ENCODE measurements around the gene CORO1C.

CORO1C gene

GRCh38 chr12:108641446-108642268, 89.7 kb downstream of the CORO1C start:
- TF ChIP-seq CTCF (IDR thresholded peaks at IDR 0.05; ENCODE audit: control extremely low read depth, extremely low read depth, low read depth, missing control alignments) = no peak
- DNase-seq (ENCODE audit: extremely low spot score) = no peak
- POLR2A ChIA-PET = interaction anchor here (0.6 to 0.8 kb wide), 2 partner anchors 11 to 24 kb away, joined by 3 to 4 read pairs; no protein-coding TSS in a partner anchor
- CTCF ChIA-PET = interaction anchor here (1.3 to 16.1 kb wide), 5 partner anchors 22 to 162 kb away, joined by 3 to 235 read pairs (median 11); partner anchors contain the start of gene ISCU

- no peak for DNase-seq (ENCODE audit: extremely low spot score)
- CTCF ChIA-PET = interaction anchor here (1.3 to 16.1 kb wide), 5 partner anchors 23 to 162 kb away, joined by 3 to 235 read pairs (median 11); partner anchors contain the start of gene ISCU
- POLR2A ChIA-PET = interaction anchor here (0.6 kb wide), 1 partner anchor 24 kb away, joined by 4 read pairs; no protein-coding TSS in a partner anchor
- no peak for TF ChIP-seq CTCF (IDR thresholded peaks at IDR 0.05; ENCODE audit: control extremely low read depth, extremely low read depth, low read depth, missing control alignments)
These were observed 90.4 kb downstream of the CORO1C start for GRCh38 chr12:108640802-108641445.

- ChIA-PET POLR2A (no interaction called here), CTCF (interaction anchor here (0.9 to 16.1 kb wide), 4 partner anchors 22 to 165 kb away, joined by 3 to 235 read pairs (median 52); no protein-coding TSS in a partner anchor)
- TF ChIP-seq CTCF (IDR thresholded peaks at IDR 0.05; ENCODE audit: control extremely low read depth, extremely low read depth, low read depth, missing control alignments) = no peak
- no peak for DNase-seq (ENCODE audit: extremely low spot score)
These were observed 92.1 kb downstream of the CORO1C start for GRCh38 chr12:108638997-108639822.

GRCh38 chr12:108638141-108638827, 93.0 kb downstream of the CORO1C start:
- no peak for DNase-seq (ENCODE audit: extremely low spot score)
- no peak for TF ChIP-seq CTCF (IDR thresholded peaks at IDR 0.05; ENCODE audit: control extremely low read depth, extremely low read depth, low read depth, missing control alignments)
- ChIA-PET CTCF (interaction anchor here (1.2 to 16.1 kb wide), 5 partner anchors 15 to 166 kb away, joined by 3 to 235 read pairs (median 14); no protein-coding TSS in a partner anchor), POLR2A (interaction anchor here (1.5 kb wide), 1 partner anchor 21 kb away, joined by 4 read pairs; no protein-coding TSS in a partner anchor)

- DNase-seq (ENCODE audit: extremely low spot score) = no peak
- CTCF ChIA-PET = interaction anchor here (1.2 to 16.1 kb wide), 7 partner anchors 14 to 213 kb away, joined by 3 to 235 read pairs (median 3); no protein-coding TSS in a partner anchor
- POLR2A ChIA-PET = interaction anchor here (1.5 kb wide), 1 partner anchor 20 kb away, joined by 4 read pairs; no protein-coding TSS in a partner anchor
- no peak for TF ChIP-seq CTCF (IDR thresholded peaks at IDR 0.05; ENCODE audit: control extremely low read depth, extremely low read depth, low read depth, missing control alignments)
These were observed 93.9 kb downstream of the CORO1C start for GRCh38 chr12:108637222-108637971.

Data from GM10248 (cell line).